Gastroesophageal sphincter (tissue), 3 donors: ENCODE data around the gene PHF2.

ENCODE experiments used
- EP300 ChIP-seq: sonication (generic); formaldehyde crosslinking; IDR thresholded peaks from one replicate; pipeline ENCODE4 v1.6.1; 2017; ENCODE audit warnings: antibody characterized with exemption, mild to moderate bottlenecking
- POLR2A ChIP-seq, 2 donors: fragments of 450-650 bp; IDR thresholded peaks; one replicate each; pipeline ENCODE4 v1.6.1; 2017; ENCODE audit warnings: antibody characterized with exemption in 2 of 2, mild to moderate bottlenecking in 2 of 2, moderate library complexity in 1 of 2
- POLR2AphosphoS5 ChIP-seq: sonication (generic); formaldehyde crosslinking; IDR thresholded peaks from one replicate; pipeline ENCODE4 v1.6.1; 2017; ENCODE audit warnings: antibody characterized with exemption
- TF ChIP-seq, protein P1 (sequence below), 4 experiments: fragments of 200-600 bp in 2 of 4; fragments of 450-650 bp in 2 of 4; sonication (generic) in 1 of 4; IDR thresholded peaks; one replicate each; pipeline ENCODE4 v1.5.1; 2017 to 2019; ENCODE audit warnings: antibody characterized with exemption in 4 of 4, mild to moderate bottlenecking in 2 of 4, moderate library complexity in 2 of 4

DNA sequence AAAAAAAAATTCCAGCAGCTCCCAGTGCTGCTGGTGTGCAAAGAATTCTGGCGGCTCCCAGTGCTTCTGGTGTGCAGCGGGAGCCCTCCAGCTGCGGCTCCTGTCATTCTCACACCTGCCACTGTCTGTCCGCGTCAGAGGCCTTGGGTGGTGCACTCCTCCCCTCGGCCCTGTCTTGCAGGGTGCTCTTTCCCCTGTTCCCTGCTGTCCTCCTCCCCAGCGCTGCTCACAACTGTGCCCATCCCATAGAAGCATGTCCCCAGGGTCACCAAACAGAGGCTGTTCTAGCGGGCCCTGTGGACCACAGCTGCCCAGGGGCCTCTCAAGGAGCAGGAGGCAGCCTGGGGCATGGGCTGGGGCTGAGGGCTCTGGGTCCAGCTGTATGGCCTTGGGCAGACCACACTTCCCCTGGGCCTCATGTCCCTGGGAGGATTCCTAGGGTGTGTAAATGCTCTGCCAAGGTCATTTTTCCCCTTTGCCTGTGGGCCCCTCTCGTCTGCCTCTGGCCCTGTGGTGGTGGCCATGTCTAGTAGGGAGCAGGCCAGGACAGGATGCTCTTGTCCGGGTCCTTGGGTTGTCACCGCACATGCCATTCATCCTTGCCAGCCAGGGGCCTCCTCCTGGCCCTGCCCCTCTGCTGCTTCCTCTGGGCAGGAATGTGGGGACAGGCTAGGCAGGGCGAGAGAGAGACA, 68.2 kb downstream of the PHF2 start:
- TF ChIP-seq, protein P1, sequence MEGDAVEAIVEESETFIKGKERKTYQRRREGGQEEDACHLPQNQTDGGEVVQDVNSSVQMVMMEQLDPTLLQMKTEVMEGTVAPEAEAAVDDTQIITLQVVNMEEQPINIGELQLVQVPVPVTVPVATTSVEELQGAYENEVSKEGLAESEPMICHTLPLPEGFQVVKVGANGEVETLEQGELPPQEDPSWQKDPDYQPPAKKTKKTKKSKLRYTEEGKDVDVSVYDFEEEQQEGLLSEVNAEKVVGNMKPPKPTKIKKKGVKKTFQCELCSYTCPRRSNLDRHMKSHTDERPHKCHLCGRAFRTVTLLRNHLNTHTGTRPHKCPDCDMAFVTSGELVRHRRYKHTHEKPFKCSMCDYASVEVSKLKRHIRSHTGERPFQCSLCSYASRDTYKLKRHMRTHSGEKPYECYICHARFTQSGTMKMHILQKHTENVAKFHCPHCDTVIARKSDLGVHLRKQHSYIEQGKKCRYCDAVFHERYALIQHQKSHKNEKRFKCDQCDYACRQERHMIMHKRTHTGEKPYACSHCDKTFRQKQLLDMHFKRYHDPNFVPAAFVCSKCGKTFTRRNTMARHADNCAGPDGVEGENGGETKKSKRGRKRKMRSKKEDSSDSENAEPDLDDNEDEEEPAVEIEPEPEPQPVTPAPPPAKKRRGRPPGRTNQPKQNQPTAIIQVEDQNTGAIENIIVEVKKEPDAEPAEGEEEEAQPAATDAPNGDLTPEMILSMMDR (IDR thresholded peaks at IDR 0.05): no peak
- TF ChIP-seq POLR2AphosphoS5: no peak
- TF ChIP-seq POLR2A (IDR thresholded peaks at IDR 0.05): no peak
- TF ChIP-seq EP300: no peak
